OCI-LY3 (cell line): Measurements from ENCODE around the gene LRBA.
"Not testable (repeated sequence)": the region's sequence is repeated elsewhere in the genome, so short reads cannot be mapped to it uniquely, and the experiment has no call there.

Experiments used
- H2AFZ ChIP-seq: fragments of 200-600, 300-600 bp; shearing (Covaris generic); 2 replicates; pipeline ENCODE4 v1.6.0; 2014; ENCODE audit warnings: antibody characterized with exemption, low read depth, low read length
- H3K27ac ChIP-seq: fragments of 200-600, 300-600 bp; sonication (generic); 2 replicates; pipeline ENCODE4 v1.5.1; 2014; ENCODE audit warnings: mild to moderate bottlenecking, low read length, moderate library complexity, mixed read lengths
- H3K27me3 ChIP-seq: fragments of 200-600, 300-600 bp; sonication (generic); 2 replicates; pipeline ENCODE4 v1.6.1; 2014; ENCODE audit warnings: low read depth, low read length, mixed read lengths
- H3K36me3 ChIP-seq: fragments of 200-600, 300-600 bp; sonication (generic); replicated peaks from 2 replicates; pipeline ENCODE3; 2014; ENCODE audit warnings: low read depth, low read length, mixed read lengths
- H3K4me1 ChIP-seq: fragments of 300-600, 200-600 bp; sonication (generic); 2 replicates; pipeline ENCODE4 v1.6.1; 2014; ENCODE audit warnings: low read length, mixed read lengths
- H3K4me2 ChIP-seq: fragments of 200-600, 300-600 bp; sonication (generic); 2 replicates; pipeline ENCODE4 v1.6.1; 2014; ENCODE audit warnings: low read length, mixed read lengths
- H3K4me3 ChIP-seq: fragments of 300-600, 200-600 bp; sonication (generic); 2 replicates; pipeline ENCODE4 v1.5.1; 2014; ENCODE audit warnings: antibody characterized with exemption, mild to moderate bottlenecking, low read length, moderate library complexity
- H3K79me2 ChIP-seq: fragments of 300-600, 200-600 bp; shearing (Covaris generic); 2 replicates; pipeline ENCODE4 v1.6.1; 2014; ENCODE audit warnings: mild to moderate bottlenecking, low read length, mixed read lengths
- H3K9ac ChIP-seq: fragments of 300-600, 200-600 bp; shearing (Covaris generic); 2 replicates; pipeline ENCODE4 v1.6.0; 2014; ENCODE audit warnings: mild to moderate bottlenecking, low read length, moderate library complexity
- H3K9me3 ChIP-seq: fragments of 200-600, 300-600 bp; shearing (Covaris generic); 2 replicates; pipeline ENCODE4 v1.6.1; 2014; ENCODE audit warnings: low read length, mixed read lengths; ENCODE audit not compliant: insufficient read depth
- H4K20me1 ChIP-seq: fragments of 200-600, 300-600 bp; sonication (generic); 2 replicates; pipeline ENCODE4 v1.6.1; 2016; ENCODE audit warnings: low read length, mixed read lengths; ENCODE audit not compliant: insufficient read depth
- CTCF ChIP-seq: fragments of 200-600, 300-600 bp; sonication (generic); IDR thresholded peaks from 2 replicates; pipeline ENCODE4 v1.5.1; 2014; ENCODE audit warnings: antibody characterized with exemption, low read length, low read depth
- EZH2phosphoT487 ChIP-seq: fragments of 200-600 bp; shearing (Covaris generic); IDR thresholded peaks from 2 replicates; pipeline ENCODE4 v1.6.1; 2018; ENCODE audit warnings: antibody characterized with exemption, mixed run types, low read depth

The LRBA gene

GRCh38 chr4:150994721-150995120 lies 20.4 kb downstream of the LRBA start:
- Histone ChIP-seq H3K4me2 (no peak overlapping the region), H3K9ac (no peak overlapping the region), H2AFZ (no peak overlapping the region), H3K79me2 (peaks cover 10% of the 10 kb centered on the region), H3K9me3 (no peaks in the 10 kb centered on the region), H3K4me1 (peaks cover 8% of the 10 kb centered on the region), H3K27ac (no peak overlapping the region), H3K36me3 (no peaks in the 10 kb centered on the region), H4K20me1 (no peaks in the 10 kb centered on the region), H3K4me3 (no peak overlapping the region), H3K27me3 (no peaks in the 10 kb centered on the region)
- TF ChIP-seq EZH2phosphoT487 (no peak), CTCF (no peak)

- H3K27me3 ChIP-seq, H3K36me3 ChIP-seq, H3K9me3 ChIP-seq, H3K27ac ChIP-seq, H3K79me2 ChIP-seq, H4K20me1 ChIP-seq, H3K4me2 ChIP-seq, H3K4me1 ChIP-seq, H3K9ac ChIP-seq, H3K4me3 ChIP-seq, H2AFZ ChIP-seq: not testable (repeated sequence)
Observed at GRCh38 chr4:150993577-150993976, 21.5 kb downstream of the LRBA start.

- no peaks in the 10 kb centered on the region for H3K27me3 ChIP-seq
- H4K20me1 ChIP-seq = peaks cover 4% of the 10 kb centered on the region; the same call in 1 of the 2 replicates
- H2AFZ ChIP-seq = no peak overlapping the region
- no peaks in the 10 kb centered on the region for H3K9me3 ChIP-seq
- H3K4me2 ChIP-seq = no peak overlapping the region
- no peaks in the 10 kb centered on the region for H3K4me1 ChIP-seq
- H3K9ac ChIP-seq = no peak overlapping the region
- no peak overlapping the region for H3K27ac ChIP-seq
- H3K79me2 ChIP-seq = peaks cover 7% of the 10 kb centered on the region
- TF ChIP-seq CTCF (no peak), EZH2phosphoT487 (no peak)
- H3K36me3 ChIP-seq = no peaks in the 10 kb centered on the region
- no peak overlapping the region for H3K4me3 ChIP-seq
Observed at GRCh38 chr4:150990993-150991392, 24.1 kb downstream of the LRBA start.

GRCh38 chr4:150990250-150990649 lies 24.8 kb downstream of the LRBA start:
- no peak overlapping the region for H3K4me2 ChIP-seq
- H4K20me1 ChIP-seq = peaks cover 4% of the 10 kb centered on the region; the same call in 1 of the 2 replicates
- no peak overlapping the region for H3K9ac ChIP-seq
- TF ChIP-seq CTCF (no peak), EZH2phosphoT487 (no peak)
- H3K4me3 ChIP-seq = no peak overlapping the region
- H3K36me3 ChIP-seq = no peaks in the 10 kb centered on the region
- no peaks in the 10 kb centered on the region for H3K27me3 ChIP-seq
- no peaks in the 10 kb centered on the region for H3K4me1 ChIP-seq
- H2AFZ ChIP-seq = no peak overlapping the region
- H3K9me3 ChIP-seq = no peaks in the 10 kb centered on the region
- H3K79me2 ChIP-seq = peaks cover 8% of the 10 kb centered on the region
- no peak overlapping the region for H3K27ac ChIP-seq

- H3K9me3 ChIP-seq = no peaks in the 10 kb centered on the region
- H3K27me3 ChIP-seq = no peaks in the 10 kb centered on the region
- no peak overlapping the region for H3K4me3 ChIP-seq
- no peak overlapping the region for H2AFZ ChIP-seq
- H4K20me1 ChIP-seq = peaks cover 4% of the 10 kb centered on the region; the same call in 1 of the 2 replicates
- H3K4me1 ChIP-seq = no peaks in the 10 kb centered on the region
- peaks cover 8% of the 10 kb centered on the region for H3K79me2 ChIP-seq
- H3K27ac ChIP-seq = no peak overlapping the region
- no peak overlapping the region for H3K9ac ChIP-seq
- H3K36me3 ChIP-seq = no peaks in the 10 kb centered on the region
- TF ChIP-seq EZH2phosphoT487 (no peak), CTCF (no peak)
- H3K4me2 ChIP-seq = no peak overlapping the region
Observed at GRCh38 chr4:150988238-150988637, 26.8 kb downstream of the LRBA start.
